Measurements from ENCODE around the gene SKI. TPM values are rescaled to one million over a fixed set of nuclear protein-coding genes. Genes with fewer than 3 reads are reported as not detected.

Gene SKI
- total and polyA plus RNA-seq, 8 donors, result 55.8 to 89.0 (median 73.9) TPM

GRCh38 chr1:2307972-2308371 lies 79.9 kb downstream of the SKI start:
- Histone ChIP-seq H3K9me3 (no peaks in the 10 kb centered on the region), H3K36me3 (peaks cover 0 to 72% of the 10 kb centered on the region in 2 donors), H3K27me3 (peaks cover 0 to under 1% of the 10 kb centered on the region in 2 donors), H3K4me3 (no peak overlapping the region), H3K27ac (no peak overlapping the region), H3K4me1 (peaks cover 19 to 31% of the 10 kb centered on the region in 2 donors)
- intact Hi-C loops (cut with DNase I), result no loop called here
- TF ChIP-seq CTCF (IDR thresholded peaks at IDR 0.05), result no peak
- DNase-seq (no peak), ATAC-seq (no peak)

DNA sequence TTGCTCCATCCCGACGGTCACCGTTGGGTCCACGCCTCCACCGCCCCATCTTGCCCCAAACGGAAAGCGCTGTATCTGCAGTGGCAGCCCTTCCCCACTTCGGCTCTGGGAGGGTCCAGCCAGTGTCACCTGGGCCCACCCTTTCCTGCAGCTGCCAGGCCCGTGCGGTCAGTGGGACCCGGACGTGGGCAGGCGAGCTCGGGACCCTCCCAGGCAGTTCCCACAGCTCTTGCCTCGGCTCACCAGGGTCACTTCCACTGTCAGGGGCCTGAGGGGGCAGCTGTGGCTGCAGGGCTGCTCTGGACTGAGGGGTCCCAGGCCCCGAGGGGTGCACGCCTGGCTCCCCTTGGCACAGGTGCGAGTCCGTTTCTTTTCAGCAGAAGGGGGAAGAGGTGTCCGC lies 80.7 kb downstream of the SKI start:
- DNase-seq, result no peak
- peaks cover 0 to 63% of the 10 kb centered on the region in 2 donors for H3K36me3 ChIP-seq
- H3K4me1 ChIP-seq, result peaks cover 19 to 40% of the 10 kb centered on the region in 2 donors
- H3K27me3 ChIP-seq, result peaks cover 0 to 9% of the 10 kb centered on the region in 2 donors
- H3K27ac ChIP-seq, result no peak overlapping the region
- H3K4me3 ChIP-seq, result no peak overlapping the region
- no peaks in the 10 kb centered on the region for H3K9me3 ChIP-seq
- no peak for ATAC-seq
- no peak for TF ChIP-seq CTCF (IDR thresholded peaks at IDR 0.05)
- intact Hi-C loops (cut with DNase I), result no loop called here

GRCh38 chr1:2310332-2311183 lies 82.4 kb downstream of the SKI start:
- ATAC-seq (no peak), DNase-seq (no peak)
- TF ChIP-seq CTCF (IDR thresholded peaks at IDR 0.05), result no peak
- Histone ChIP-seq H3K4me1 (peaks cover 27 to 56% of the 10 kb centered on the region in 2 donors), H3K36me3 (peaks cover 0 to 46% of the 10 kb centered on the region in 2 donors), H3K9me3 (no peaks in the 10 kb centered on the region), H3K27me3 (peaks cover 0 to 26% of the 10 kb centered on the region in 2 donors), H3K4me3 (no peak overlapping the region), H3K27ac (peak overlapping the region; percentile 13 to 86)
- intact Hi-C loops (cut with DNase I), result loop anchor here in 1 of 2 donors (10.0 kb wide), 1 partner anchor 76 kb away; no protein-coding TSS in a partner anchor

- TF ChIP-seq CTCF (IDR thresholded peaks at IDR 0.05), result peak; percentile 12 to 54
- peak; percentile 38 for ATAC-seq
- no peaks in the 10 kb centered on the region for H3K9me3 ChIP-seq
- peak in 1 of 4 donors; percentile 72 for DNase-seq
- peaks cover 0 to 35% of the 10 kb centered on the region in 2 donors for H3K27me3 ChIP-seq
- H3K4me3 ChIP-seq, result no peak overlapping the region
- peaks cover 0 to 38% of the 10 kb centered on the region in 2 donors for H3K36me3 ChIP-seq
- intact Hi-C loops (cut with DNase I), result loop anchor here in 1 of 2 donors (10.0 kb wide), 1 partner anchor 77 kb away; no protein-coding TSS in a partner anchor
- H3K27ac ChIP-seq, result peak overlapping the region; percentile 13 to 86
- peaks cover 27 to 64% of the 10 kb centered on the region in 2 donors for H3K4me1 ChIP-seq
Measured at GRCh38 chr1:2311184-2312032, 83.3 kb downstream of the SKI start.
